UCSD-AML1 (cell line): ENCODE results near the gene CYLC2.

Experiments used
- DNase-seq: peaks from one replicate; lab custom pipeline; 2025; ENCODE audit not compliant: unreplicated experiment; lab: John Stamatoyannopoulos, UW

CYLC2 gene, protein sequence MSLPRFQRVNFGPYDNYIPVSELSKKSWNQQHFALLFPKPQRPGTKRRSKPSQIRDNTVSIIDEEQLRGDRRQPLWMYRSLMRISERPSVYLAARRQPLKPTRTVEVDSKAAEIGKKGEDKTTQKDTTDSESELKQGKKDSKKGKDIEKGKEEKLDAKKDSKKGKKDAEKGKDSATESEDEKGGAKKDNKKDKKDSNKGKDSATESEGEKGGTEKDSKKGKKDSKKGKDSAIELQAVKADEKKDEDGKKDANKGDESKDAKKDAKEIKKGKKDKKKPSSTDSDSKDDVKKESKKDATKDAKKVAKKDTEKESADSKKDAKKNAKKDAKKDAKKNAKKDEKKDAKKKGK

GRCh38 chr9:102995033-102995432 is at the start of gene CYLC2:
Gene CYLC2 (plus strand): TSS chr9:102995333. CDS start chr9:102995381, 48 bp downstream.
- DNase-seq, result no peak

DNA sequence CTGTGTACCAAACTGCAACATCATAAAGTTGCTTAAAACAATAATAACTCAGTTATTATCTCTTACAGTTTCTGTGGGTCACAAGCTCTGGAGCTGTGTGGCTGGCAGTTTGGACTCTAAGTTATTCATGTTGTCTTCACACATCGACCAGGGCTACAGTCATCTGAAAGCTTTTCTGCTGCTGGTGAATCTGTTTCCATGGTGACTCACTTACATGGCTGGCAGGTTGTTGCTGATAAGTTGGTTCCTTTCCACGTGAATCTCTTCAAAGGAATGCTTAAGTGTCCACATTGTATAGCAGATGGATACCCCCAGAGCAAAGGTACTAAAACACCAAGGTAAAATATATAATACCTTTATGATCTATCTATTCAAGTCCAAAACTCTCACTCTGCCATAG is 44.8 kb upstream of the CYLC2 start:
- no peak for DNase-seq

DNA sequence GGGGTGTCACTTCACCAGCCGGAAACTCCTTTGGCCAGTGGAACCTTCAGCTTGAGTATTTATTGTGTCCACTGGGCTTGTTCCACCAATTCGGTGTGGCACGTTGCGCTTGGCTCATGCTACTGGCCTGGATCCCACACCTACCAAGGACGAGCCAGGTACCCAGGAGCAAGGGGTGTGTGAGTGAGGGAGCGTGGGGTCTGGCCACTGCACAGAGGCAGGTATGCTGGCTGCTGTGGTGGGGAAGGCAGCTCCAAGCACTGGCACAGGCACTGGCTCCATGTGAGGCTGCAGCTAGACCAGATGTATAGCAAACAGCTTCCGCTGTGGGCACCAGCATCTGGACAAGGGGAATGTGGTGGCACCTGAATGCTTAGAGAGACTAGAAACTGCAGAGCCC is 28.1 kb upstream of the CYLC2 start:
- DNase-seq, result no peak

DNA sequence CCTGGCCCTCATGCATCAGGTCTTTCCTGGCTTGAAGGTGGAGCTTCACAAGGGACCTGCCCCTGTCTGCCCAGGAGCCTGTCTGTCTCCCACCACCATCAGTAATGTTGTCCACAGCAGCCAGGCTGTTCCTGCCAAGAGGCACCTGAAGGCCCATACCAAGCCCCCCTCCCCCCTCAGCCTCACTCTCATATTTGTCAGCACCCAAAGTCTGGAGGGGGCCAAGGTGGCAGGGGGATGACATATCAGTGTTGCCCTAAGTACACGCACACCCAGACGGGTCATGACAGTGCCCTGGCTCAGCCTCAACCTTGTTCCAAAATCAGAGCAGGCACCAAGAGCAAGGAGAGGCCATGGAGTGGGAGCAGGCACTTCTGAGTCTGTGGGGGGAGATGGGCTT is 27.2 kb upstream of the CYLC2 start:
- no peak for DNase-seq

DNA sequence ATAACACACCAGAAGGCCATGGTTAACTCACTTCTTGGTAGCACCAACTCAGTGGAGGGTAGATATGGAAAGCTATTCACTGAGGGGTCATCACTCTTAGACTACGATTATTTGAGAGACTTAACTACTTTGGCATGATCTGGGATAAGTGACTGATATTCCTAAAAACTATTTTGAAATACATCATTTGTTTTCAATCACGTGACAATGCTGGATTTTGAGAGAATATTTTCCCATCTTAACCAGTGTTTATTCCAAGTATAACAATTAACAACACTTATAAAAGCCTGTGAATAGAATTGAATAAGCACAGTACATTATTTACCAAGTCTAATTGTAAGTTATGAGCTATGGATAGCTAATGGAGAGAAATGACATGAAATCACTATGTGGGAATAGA is 22.4 kb upstream of the CYLC2 start:
- no peak for DNase-seq

DNA sequence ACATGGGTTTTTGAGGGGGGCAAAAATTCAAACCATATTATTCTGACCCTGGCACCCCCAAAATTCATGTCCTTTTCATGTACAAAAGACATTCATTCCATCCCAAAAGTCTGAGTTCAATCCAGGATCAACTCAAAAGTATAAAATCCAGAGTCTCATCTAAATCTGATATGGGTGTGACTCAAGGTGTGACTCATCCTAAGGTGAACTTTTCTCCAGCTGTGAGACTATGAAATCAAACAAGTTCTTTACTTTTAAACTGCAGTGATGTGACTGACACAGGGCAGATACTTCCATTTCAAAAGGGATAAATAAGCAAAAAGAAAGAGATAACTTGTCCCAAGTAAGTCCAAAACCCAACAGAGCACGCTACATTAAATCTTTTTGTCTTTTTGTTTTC is 20.6 kb upstream of the CYLC2 start:
- DNase-seq, result no peak

GRCh38 chr9:102975251-102975650 is 19.9 kb upstream of the CYLC2 start:
- DNase-seq, result no peak

DNA sequence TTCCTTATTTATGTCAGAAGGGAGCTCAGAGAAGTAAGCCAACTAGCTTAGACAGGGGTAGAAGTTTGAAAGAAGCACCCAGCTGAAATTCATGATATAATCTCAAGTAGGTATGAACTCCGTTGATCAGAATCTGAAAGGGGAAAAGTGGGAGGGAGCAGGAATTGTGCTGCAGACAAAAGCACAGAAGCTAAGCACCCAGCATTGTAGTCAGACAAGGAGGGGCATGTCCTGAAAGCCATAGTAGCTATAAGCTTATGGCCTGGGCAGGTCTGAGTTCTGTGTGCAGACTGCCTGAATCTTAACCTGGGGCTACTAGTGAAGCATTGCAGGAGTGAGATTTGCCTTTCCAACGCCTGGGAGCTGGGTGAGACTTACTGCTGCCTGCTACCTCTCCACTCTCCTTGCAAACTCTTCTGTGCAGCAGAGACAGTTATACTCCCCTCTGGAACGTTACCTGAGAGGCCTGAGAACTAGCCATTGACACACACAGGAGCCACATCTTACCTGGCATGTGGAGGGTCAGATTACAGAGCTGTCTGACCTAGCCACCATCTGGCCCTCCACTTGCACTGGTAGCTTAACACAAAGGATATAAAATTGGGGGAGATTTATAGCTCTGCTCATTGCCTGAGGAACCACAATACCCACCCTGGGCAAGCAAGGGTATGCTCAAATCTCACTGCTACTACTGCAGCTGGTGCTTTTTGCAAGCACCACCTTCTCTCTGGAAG is 9.8 kb upstream of the CYLC2 start:
- no peak for DNase-seq

DNA sequence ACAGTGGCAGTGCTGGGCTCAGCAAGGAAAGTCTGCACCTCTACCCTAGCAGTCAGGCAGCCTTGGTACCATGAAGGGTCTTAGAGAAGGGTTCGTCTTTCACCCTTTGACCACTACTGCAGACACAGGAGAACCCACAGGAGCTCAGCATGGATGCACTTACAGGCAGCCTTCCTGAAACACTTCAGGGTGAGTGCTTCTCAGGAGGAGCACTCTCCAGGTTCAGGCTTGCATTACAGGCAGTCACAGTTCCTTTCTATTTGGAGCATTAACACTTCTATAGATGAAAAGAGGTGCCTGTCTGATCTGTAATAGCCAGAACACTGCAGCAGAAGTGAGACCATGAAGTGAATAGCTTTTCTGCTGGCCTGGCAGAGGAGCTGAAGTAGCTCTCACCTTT is 8.7 kb upstream of the CYLC2 start:
- no peak for DNase-seq

DNA sequence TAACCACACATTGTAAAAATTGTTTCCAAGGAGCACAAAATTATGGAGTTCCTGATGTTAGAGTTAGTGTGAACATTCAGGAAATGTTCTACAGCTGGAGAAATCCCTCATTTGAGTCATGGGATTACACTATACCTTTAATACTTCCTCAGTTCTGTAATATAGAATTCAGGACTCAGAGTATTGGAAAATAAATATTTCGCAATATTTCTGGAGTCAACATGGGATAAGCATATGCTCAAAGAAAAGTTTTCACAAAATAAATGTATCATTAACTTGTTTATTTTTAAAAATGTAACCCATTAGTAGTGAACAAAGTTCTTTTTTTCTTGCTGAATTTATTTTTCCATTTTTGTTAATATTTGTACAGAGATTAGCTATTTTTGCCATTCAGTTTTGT is 8.6 kb downstream of the CYLC2 start:
- DNase-seq, result no peak

- DNase-seq, result no peak
These were observed 19.1 kb downstream of the CYLC2 start for GRCh38 chr9:103014242-103014641.

DNA sequence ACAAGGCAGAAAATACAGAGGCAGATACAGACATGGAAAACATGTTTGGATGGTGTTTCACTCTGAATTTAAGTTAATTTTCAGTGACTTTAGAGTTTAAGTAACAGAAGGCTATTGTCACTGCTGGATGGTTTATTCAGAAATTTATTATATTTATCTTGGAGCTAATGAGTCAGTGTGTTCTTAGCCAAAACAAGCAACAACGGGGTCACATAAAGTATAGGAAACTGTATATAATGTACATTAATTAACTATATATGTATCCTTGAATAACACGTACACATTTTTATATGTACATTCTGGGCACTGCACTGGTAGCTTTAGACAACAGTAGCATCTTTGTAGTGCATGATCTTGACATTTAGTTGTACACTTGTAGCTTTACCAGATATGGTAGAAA is 30.7 kb downstream of the CYLC2 start:
- DNase-seq, result no peak

DNA sequence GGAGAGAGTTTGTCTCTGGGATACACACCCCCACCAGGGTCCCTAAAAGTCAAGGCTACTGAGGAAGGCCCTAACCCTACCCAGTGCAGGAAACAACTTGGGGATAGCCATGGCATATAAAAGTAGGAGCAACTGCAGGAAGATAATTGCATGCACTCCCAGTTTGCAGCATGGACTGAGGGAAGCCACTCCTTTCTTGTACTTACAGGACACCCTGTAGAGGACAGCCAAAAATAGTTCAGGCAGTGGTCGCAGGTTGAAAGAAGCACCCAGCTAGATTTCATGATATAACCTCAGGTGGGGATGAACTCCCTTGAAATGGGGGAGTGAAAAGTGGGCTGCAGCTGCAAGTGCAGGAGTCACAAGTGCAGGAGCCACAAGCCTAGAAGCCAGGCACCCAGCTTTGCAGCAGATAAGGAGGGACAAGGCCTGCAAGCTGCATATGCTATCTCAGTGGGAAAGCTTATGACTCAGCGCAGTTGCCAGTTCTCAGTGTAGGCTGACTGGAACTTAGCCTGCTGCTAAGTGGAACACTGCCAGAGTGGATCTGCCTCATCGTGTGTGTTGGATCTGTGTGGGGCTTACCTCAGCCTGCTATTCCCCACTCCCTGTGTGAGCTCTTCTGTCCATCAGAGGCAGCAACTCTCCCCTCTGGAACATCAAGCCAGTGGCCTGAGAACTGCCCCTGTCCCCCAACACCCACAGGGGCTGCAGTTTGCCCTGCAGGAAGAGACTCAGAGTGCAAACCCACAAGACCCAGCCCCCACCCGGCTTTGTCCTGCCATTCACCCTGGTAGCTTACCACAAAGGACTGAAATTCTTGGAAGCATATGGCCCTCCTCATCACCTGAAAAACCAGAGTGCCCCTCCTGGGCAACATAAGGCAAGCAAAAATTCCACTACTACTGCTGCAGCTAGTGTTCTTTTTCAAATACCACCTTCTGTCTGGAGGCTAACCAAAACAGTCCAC is 42.7 kb downstream of the CYLC2 start:
- DNase-seq, result peak; percentile 59

GRCh38 chr9:103041961-103042360 is 46.8 kb downstream of the CYLC2 start:
- no peak for DNase-seq
